Body of pancreas (tissue), 4 donors: ENCODE data around the gene NUSAP1. TPM values are rescaled to one million over a fixed set of nuclear protein-coding genes. Genes with fewer than 3 reads are reported as not detected.
"Not testable (repeated sequence)": the region's sequence is repeated elsewhere in the genome, so short reads cannot be mapped to it uniquely, and the experiment has no call there.

Experiments used
- ATAC-seq: fragments of 150-250 bp; one replicate; pipeline ENCODE4 v1.9.1; 2016
- DNase-seq, 4 donors: peaks; one replicate each; pipeline ENCODE4 v3.0.0-alpha.2; 2019
- H3K27ac ChIP-seq, 4 donors: fragments of 200-600 bp; sonication (generic); 1 replicate in 3 of 4; 2 replicates in 1 of 4; pipeline versions ENCODE4 v1.5.1 to v1.6.1; 2016 to 2019; ENCODE audit warnings: mild to moderate bottlenecking in 1 of 4, mixed read lengths in 1 of 4, moderate library complexity in 1 of 4
- H3K27me3 ChIP-seq, 2 donors: fragments of 200-600 bp; sonication (generic); one replicate each; pipeline ENCODE4 v1.6.0; 2016; ENCODE audit warnings: mild to moderate bottlenecking in 1 of 2
- H3K36me3 ChIP-seq, 2 donors: fragments of 200-600 bp; sonication (generic); replicated peaks in 1 of 2; 2 replicates each; pipeline ENCODE4 v1.5.1; 2016; ENCODE audit warnings: low read depth in 2 of 2; ENCODE audit not compliant: insufficient read depth in 1 of 2
- H3K4me1 ChIP-seq: fragments of 200-600 bp; sonication (generic); one replicate; pipeline ENCODE4 v1.6.0; 2016
- H3K4me3 ChIP-seq, 2 donors: fragments of 200-600 bp; sonication (generic); 1 replicate in 1 of 2; 2 replicates in 1 of 2; pipeline ENCODE4 v1.5.1; 2016 to 2019
- H3K9me3 ChIP-seq, 3 donors: fragments of 200-600 bp; sonication (generic); 1 replicate in 2 of 3; 2 replicates in 1 of 3; pipeline ENCODE4 v1.5.1; 2016
- CTCF ChIP-seq, 7 experiments: fragments of 450-650 bp in 4 of 7; fragments of 200-600 bp in 3 of 7; sonication (generic) in 3 of 7; IDR thresholded peaks; one replicate each; pipeline ENCODE4 v1.5.1; 2016 to 2019; ENCODE audit warnings: antibody characterized with exemption in 7 of 7
- POLR2A ChIP-seq, 3 donors: fragments of 450-650 bp; IDR thresholded peaks; one replicate each; pipeline ENCODE4 v1.6.1; 2016; ENCODE audit warnings: antibody characterized with exemption in 3 of 3, mild to moderate bottlenecking in 2 of 3
- WGBS, 2 donors: methylation state at CpG; one replicate each; pipeline ENCODE4 v1.1.5; 2017; 5-methylcytosine and 5-hydroxymethylcytosine counted together
- intact Hi-C: fragments of 100-400 bp; cut with DNase I; formaldehyde crosslinking; loops from one replicate; pipeline ENCODE4 v1.15.1; 2023
- total RNA-seq, 2 donors: library from RNA; depleted of rRNA; stranded (reverse); fragments of >200 nt; gene quantifications; one replicate each; pipeline ENCODE4 v1.1.0, GENCODE V29; 2016

The NUSAP1 gene
- total RNA-seq, 2 donors from 2014 or later = 2.1 to 5.3 TPM

- Histone ChIP-seq H3K27me3 (no peaks in the 10 kb centered on the region), H3K27ac (no peak overlapping the region), H3K36me3 (no peaks in the 10 kb centered on the region), H3K9me3 (no peaks in the 10 kb centered on the region), H3K4me3 (no peak overlapping the region), H3K4me1 (peaks cover 14% of the 10 kb centered on the region)
- TF ChIP-seq CTCF (IDR thresholded peaks at IDR 0.05) = no peak
- no peak for TF ChIP-seq POLR2A (IDR thresholded peaks at IDR 0.05)
- intact Hi-C loops = no loop called here
- DNase-seq = no peak
- WGBS, 2 donors = 90 to 97% methylated on average over 5 of the region's 5 CpGs
- ATAC-seq = no peak
These were observed 14.6 kb downstream of the NUSAP1 start for GRCh38 chr15:41347236-41347635.

- ATAC-seq = peak; percentile 52
- peaks cover 14% of the 10 kb centered on the region for H3K4me1 ChIP-seq
- no peaks in the 10 kb centered on the region for H3K9me3 ChIP-seq
- TF ChIP-seq CTCF (IDR thresholded peaks at IDR 0.05) (no peak), POLR2A (IDR thresholded peaks at IDR 0.05) (no peak)
- no peaks in the 10 kb centered on the region for H3K27me3 ChIP-seq
- 24 to 26% methylated on average over 10 of the region's 10 CpGs for WGBS, 2 donors
- no peaks in the 10 kb centered on the region for H3K36me3 ChIP-seq
- intact Hi-C loops = no loop called here
- DNase-seq = no peak
- H3K4me3 ChIP-seq = no peak overlapping the region
- H3K27ac ChIP-seq = peak overlapping the region in 3 of 4 donors; percentile 28 to 52 (median 49)
These were observed 17.5 kb downstream of the NUSAP1 start for GRCh38 chr15:41350057-41350717.

- ATAC-seq (no peak), DNase-seq (no peak)
- no peak overlapping the region for H3K27ac ChIP-seq
- H3K4me3 ChIP-seq = no peak overlapping the region
- intact Hi-C loops = no loop called here
- H3K27me3 ChIP-seq = no peaks in the 10 kb centered on the region
- TF ChIP-seq POLR2A (IDR thresholded peaks at IDR 0.05) (no peak), CTCF (IDR thresholded peaks at IDR 0.05) (no peak)
- H3K9me3 ChIP-seq = no peaks in the 10 kb centered on the region
- WGBS, 2 donors = 91 to 92% methylated on average over 10 of the region's 10 CpGs
- H3K36me3 ChIP-seq = no peaks in the 10 kb centered on the region
- H3K4me1 ChIP-seq = peaks cover 14% of the 10 kb centered on the region
These were observed 21.7 kb downstream of the NUSAP1 start for GRCh38 chr15:41354371-41354770.

- intact Hi-C loops = no loop called here
- no peak overlapping the region for H3K27ac ChIP-seq
- H3K36me3 ChIP-seq = no peaks in the 10 kb centered on the region
- TF ChIP-seq CTCF (IDR thresholded peaks at IDR 0.05) = no peak
- TF ChIP-seq POLR2A (IDR thresholded peaks at IDR 0.05) = no peak
- H3K9me3 ChIP-seq = no peaks in the 10 kb centered on the region
- ATAC-seq (no peak), DNase-seq (no peak)
- 85 to 100% methylated on average over 1 to 3 of the region's 3 CpGs for whole genome bisulfite sequencing, 2 donors
- no peaks in the 10 kb centered on the region for H3K4me1 ChIP-seq
- no peaks in the 10 kb centered on the region for H3K27me3 ChIP-seq
- H3K4me3 ChIP-seq = no peak overlapping the region
These were observed 34.7 kb downstream of the NUSAP1 start for GRCh38 chr15:41367418-41367817.

- Histone ChIP-seq H3K4me1 (no peaks in the 10 kb centered on the region), H3K27ac (no peak overlapping the region), H3K9me3 (no peaks in the 10 kb centered on the region), H3K4me3 (no peak overlapping the region), H3K36me3 (no peaks in the 10 kb centered on the region), H3K27me3 (no peaks in the 10 kb centered on the region)
- ATAC-seq = no peak
- WGBS, 2 donors = 91 to 100% methylated on average over 4 of the region's 4 CpGs
- TF ChIP-seq POLR2A (IDR thresholded peaks at IDR 0.05) (no peak), CTCF (IDR thresholded peaks at IDR 0.05) (no peak)
- no peak for DNase-seq
- intact Hi-C loops = no loop called here
These were observed 45.3 kb downstream of the NUSAP1 start for GRCh38 chr15:41377978-41378377.

GRCh38 chr15:41383974-41384749 lies 51.5 kb downstream of the NUSAP1 start:
- not testable (repeated sequence) for DNase-seq, H3K36me3 ChIP-seq

More at GRCh38 chr15:41383974-41384749, 51.5 kb downstream of the NUSAP1 start:
- H3K9me3 ChIP-seq, intact Hi-C loops, H3K4me1 ChIP-seq, H3K4me3 ChIP-seq, H3K27me3 ChIP-seq, H3K27ac ChIP-seq, ATAC-seq: not testable (repeated sequence)
- 87 to 98% methylated on average over 9 of the region's 9 CpGs for WGBS, 2 donors
